Lower leg skin (tissue), 4 donors: ENCODE results near the gene PURA. TPM values are rescaled to one million over a fixed set of nuclear protein-coding genes. Genes with fewer than 3 reads are reported as not detected.

ENCODE experiments used
- DNase-seq, 2 donors: peaks; one replicate each; pipeline ENCODE4 v3.0.0-alpha.2; 2019; ENCODE audit warnings: low spot score in 2 of 2
- H3K4me3 ChIP-seq: fragments of 200-600 bp; sonication (generic); 2 replicates; pipeline ENCODE4 v1.5.1; 2017; ENCODE audit warnings: mild to moderate bottlenecking, low read depth; ENCODE audit not compliant: poor library complexity, severe bottlenecking
- POLR2A ChIP-seq, 2 donors: fragments of 450-650 bp; IDR thresholded peaks; one replicate each; pipeline ENCODE4 v1.6.1; 2016 to 2017; ENCODE audit warnings: antibody characterized with exemption in 2 of 2, mild to moderate bottlenecking in 1 of 2, moderate library complexity in 1 of 2
- WGBS, 2 donors: methylation state at CpG; one replicate each; pipeline ENCODE4 v1.1.5; 2018; 5-methylcytosine and 5-hydroxymethylcytosine counted together
- intact Hi-C: fragments of 100-400 bp; cut with DNase I; formaldehyde crosslinking; loops from one replicate; pipeline ENCODE4 v1.15.0; 2023; ENCODE audit warnings: low total_unique reads
- total RNA-seq, 4 donors: library from RNA; depleted of rRNA; stranded (reverse); fragments of >200 nt; gene quantifications; one replicate each; pipeline ENCODE4 v1.1.0, GENCODE V29; 2016
- TF ChIP-seq, protein P1 (sequence below), 3 donors: fragments of 450-650 bp; IDR thresholded peaks; one replicate each; pipeline ENCODE4 v1.5.1; 2016; ENCODE audit warnings: antibody characterized with exemption in 3 of 3, mild to moderate bottlenecking in 3 of 3, moderate library complexity in 2 of 3

PURA gene
- total RNA-seq, 4 donors from 2014 or later = 15.0 to 16.8 (median 16.2) TPM

DNA sequence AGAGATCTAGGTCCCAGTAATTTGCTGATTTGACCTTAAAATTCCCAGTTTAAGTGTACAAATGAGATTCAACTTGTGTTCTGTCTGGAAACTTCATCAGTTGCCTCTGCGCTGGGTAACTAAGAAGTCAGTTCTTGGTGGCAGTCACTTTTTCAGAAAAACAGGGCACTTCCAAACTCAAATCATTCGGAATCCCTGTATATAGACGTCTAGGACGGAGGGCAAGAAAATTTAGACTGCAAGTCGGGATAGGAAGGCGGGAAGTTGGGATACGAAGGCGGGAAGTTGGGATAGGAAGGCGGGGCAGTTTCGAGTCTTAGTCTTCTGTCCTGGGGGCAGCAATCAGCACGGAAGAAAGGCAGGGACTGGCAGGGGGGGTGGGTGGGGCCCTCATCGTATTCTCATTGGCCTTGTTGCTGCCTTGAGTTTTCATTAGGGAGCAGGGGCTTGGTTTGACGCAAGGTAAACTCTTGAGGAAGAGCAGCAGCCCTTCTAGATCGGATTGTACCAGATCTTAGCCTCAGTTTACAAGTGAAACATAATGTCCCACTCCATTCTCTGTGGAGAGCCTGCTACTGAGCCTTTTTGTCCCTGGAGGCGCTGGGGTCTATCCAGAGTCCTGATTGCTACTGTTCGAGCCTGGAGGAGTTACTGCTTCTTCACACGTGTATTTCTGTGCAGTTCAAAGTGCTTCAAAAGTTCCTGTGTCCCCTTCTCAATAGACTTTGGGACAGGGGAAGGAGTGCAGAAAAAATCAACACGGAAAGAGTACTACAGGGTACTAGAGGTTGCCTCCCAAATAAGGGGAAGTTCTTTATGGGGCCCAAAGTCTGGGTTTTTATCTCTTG, 2.7 kb upstream of the PURA start:
- no peak for DNase-seq
- no peak overlapping the region for H3K4me3 ChIP-seq
- WGBS, 2 donors = 68 to 71% methylated on average over 18 of the region's 18 CpGs
- TF ChIP-seq, protein P1, sequence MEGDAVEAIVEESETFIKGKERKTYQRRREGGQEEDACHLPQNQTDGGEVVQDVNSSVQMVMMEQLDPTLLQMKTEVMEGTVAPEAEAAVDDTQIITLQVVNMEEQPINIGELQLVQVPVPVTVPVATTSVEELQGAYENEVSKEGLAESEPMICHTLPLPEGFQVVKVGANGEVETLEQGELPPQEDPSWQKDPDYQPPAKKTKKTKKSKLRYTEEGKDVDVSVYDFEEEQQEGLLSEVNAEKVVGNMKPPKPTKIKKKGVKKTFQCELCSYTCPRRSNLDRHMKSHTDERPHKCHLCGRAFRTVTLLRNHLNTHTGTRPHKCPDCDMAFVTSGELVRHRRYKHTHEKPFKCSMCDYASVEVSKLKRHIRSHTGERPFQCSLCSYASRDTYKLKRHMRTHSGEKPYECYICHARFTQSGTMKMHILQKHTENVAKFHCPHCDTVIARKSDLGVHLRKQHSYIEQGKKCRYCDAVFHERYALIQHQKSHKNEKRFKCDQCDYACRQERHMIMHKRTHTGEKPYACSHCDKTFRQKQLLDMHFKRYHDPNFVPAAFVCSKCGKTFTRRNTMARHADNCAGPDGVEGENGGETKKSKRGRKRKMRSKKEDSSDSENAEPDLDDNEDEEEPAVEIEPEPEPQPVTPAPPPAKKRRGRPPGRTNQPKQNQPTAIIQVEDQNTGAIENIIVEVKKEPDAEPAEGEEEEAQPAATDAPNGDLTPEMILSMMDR (IDR thresholded peaks at IDR 0.05) = no peak
- TF ChIP-seq POLR2A (IDR thresholded peaks at IDR 0.05) = no peak
- intact Hi-C loops = no loop called here

GRCh38 chr5:140111859-140112551, 1.9 kb upstream of the PURA start:
- no peak for TF ChIP-seq POLR2A (IDR thresholded peaks at IDR 0.05)
- TF ChIP-seq, protein P1 (IDR thresholded peaks at IDR 0.05) = no peak
- intact Hi-C loops = no loop called here
- H3K4me3 ChIP-seq = no peak overlapping the region
- WGBS, 2 donors = 77 to 78% methylated on average over 8 of the region's 8 CpGs
- DNase-seq = no peak

- WGBS, 2 donors = 28 to 34% methylated on average over 13 of the region's 13 CpGs
- no peak overlapping the region for H3K4me3 ChIP-seq
- TF ChIP-seq POLR2A (IDR thresholded peaks at IDR 0.05) = no peak
- TF ChIP-seq, protein P1 (IDR thresholded peaks at IDR 0.05) = no peak
- DNase-seq = no peak
- intact Hi-C loops = no loop called here
These were observed 1.2 kb upstream of the PURA start for GRCh38 chr5:140112685-140113179.

- intact Hi-C loops = no loop called here
- H3K4me3 ChIP-seq = peak overlapping the region; percentile 75
- DNase-seq = peak in 1 of 2 donors; percentile 86
- TF ChIP-seq, protein P1 (IDR thresholded peaks at IDR 0.05) = no peak
- TF ChIP-seq POLR2A (IDR thresholded peaks at IDR 0.05) = no peak
- 0 to 1% methylated on average over 21 to 26 of the region's 28 CpGs for WGBS, 2 donors
These were observed 670 bp upstream of the PURA start for GRCh38 chr5:140113180-140113698.

DNA sequence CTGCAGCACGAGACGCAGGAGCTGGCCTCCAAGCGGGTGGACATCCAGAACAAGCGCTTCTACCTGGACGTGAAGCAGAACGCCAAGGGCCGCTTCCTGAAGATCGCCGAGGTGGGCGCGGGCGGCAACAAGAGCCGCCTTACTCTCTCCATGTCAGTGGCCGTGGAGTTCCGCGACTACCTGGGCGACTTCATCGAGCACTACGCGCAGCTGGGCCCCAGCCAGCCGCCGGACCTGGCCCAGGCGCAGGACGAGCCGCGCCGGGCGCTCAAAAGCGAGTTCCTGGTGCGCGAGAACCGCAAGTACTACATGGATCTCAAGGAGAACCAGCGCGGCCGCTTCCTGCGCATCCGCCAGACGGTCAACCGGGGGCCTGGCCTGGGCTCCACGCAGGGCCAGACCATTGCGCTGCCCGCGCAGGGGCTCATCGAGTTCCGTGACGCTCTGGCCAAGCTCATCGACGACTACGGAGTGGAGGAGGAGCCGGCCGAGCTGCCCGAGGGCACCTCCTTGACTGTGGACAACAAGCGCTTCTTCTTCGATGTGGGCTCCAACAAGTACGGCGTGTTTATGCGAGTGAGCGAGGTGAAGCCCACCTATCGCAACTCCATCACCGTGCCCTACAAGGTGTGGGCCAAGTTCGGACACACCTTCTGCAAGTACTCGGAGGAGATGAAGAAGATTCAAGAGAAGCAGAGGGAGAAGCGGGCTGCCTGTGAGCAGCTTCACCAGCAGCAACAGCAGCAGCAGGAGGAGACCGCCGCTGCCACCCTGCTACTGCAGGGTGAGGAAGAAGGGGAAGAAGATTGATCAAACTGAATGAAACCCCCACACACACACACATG, 654 bp downstream of the PURA start:
- peak; percentile 40 to 94 for DNase-seq
- 1% methylated on average over 27 to 52 of the region's 65 CpGs for WGBS, 2 donors
- intact Hi-C loops = no loop called here

More for the DNA sequence above, 654 bp downstream of the PURA start:
- TF ChIP-seq, protein P1 (IDR thresholded peaks at IDR 0.05) = no peak
- TF ChIP-seq POLR2A (IDR thresholded peaks at IDR 0.05) = no peak
- peak overlapping the region; percentile 75 for H3K4me3 ChIP-seq
